Large intestine (tissue), 1 donor: ENCODE results near the gene PARL. TPM values are rescaled to one million over a fixed set of nuclear protein-coding genes. Genes with fewer than 3 reads are reported as not detected.

Source experiments
- polyA plus RNA-seq: library from polyadenylated mRNA; unstranded; fragments of 120-200 nt; gene quantifications from one replicate; pipeline ENCODE4 v1.2.1, GENCODE V29; 2013

The PARL gene
- polyA plus RNA-seq, 1 donor, result 42.1 TPM

Other genes starting within 250 kb of the PARL start
- 32.9 TPM for gene KLHL24, start 249.3 kb downstream of the PARL start, polyA plus RNA-seq
- gene YEATS2, start 187.1 kb downstream of the PARL start, polyA plus RNA-seq, result 22.2 TPM
- gene MAP6D1, start 59.3 kb downstream of the PARL start, polyA plus RNA-seq, result 1.5 TPM
- 23.3 TPM for gene ABCC5, start 133.0 kb upstream of the PARL start, polyA plus RNA-seq
- gene HTR3D, start 146.9 kb upstream of the PARL start, polyA plus RNA-seq, result not detected
- gene HTR3C, start 168.2 kb upstream of the PARL start, polyA plus RNA-seq, result not detected
- gene HTR3E, start 212.2 kb upstream of the PARL start, polyA plus RNA-seq, result 0.03 TPM